ENCODE data around the gene RXFP1.

The RXFP1 gene

DNA sequence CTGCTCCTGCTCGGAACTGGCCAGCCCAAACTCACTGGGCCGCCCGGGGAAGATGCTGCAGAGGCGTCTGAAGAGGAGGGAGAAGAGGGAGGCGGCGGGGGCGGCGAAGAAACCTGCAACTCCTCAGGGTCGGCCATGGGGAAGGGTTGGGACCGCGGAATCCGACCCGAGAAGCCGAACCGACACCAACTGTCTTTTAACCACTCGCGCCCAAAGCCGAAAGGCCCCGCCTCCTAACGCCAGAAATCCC, 149.9 kb downstream of the RXFP1 start, which contains the start of gene C4orf46:
TSS of gene C4orf46 (minus strand) at position 223 of the 250 bp plus-strand sequence. CDS start at position 137, 86 bp downstream.
- TF ChIP-seq JUND (IDR thresholded peaks at IDR 0.05; ENCODE audit: low read depth): no peak
- DNase-seq (ENCODE audit: low read depth in 1 of 2, low spot score in 1 of 2): no peak
- in situ Hi-C loops (cut with HindIII; ENCODE audit: low pct_unique_long_range_greater_than_20kb, low sequenced_read_pairs): no loop called here

DNA sequence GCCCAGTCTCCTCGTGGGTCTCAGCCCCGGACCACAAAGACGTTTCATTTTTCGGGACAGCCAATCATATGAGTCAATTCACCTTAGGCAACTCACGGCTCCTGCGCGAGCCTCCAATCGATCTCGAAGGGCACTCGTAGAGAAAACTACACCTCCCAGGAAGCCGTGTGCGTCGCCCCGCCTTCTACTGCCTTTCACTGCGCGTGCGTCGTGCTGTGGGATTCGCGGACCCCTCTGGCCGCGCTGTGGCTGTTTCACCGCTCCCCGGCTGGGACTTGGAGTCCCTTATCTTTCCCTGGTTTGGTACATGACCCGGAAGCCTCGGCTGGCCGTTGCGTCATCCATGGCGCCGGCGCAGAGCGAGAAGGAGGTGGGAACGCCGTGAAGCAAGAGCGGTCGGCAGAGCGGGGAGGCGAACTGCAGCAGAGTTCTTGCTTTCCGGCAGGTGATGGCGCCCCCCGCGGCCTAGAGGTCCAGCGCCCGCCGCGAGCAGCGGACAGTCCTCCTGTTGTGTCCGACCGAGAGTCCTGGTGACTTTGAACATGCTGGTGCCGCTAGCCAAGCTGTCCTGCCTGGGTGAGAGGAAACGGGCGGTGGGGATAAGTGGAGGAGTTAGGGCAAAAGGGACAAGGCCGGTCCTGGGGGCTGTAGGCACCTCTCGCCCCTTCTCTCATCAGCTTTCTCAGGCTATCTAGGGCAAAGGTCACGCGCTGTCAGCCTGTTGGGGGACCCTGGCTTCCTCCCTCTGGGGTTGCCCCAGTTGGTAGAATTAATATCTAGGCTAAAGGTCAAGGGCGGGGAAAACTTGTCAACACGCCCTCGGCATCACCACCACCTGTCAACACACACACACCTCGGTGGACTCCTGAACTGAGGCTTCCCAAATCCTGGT, 150.5 kb downstream of the RXFP1 start, which contains the start of gene ETFDH:
TSS of gene ETFDH (plus strand) at position 382 of the 892 bp plus-strand sequence. CDS start at position 543, 161 bp downstream.
- in situ Hi-C loops (cut with HindIII; ENCODE audit: low pct_unique_long_range_greater_than_20kb, low sequenced_read_pairs): no loop called here
- TF ChIP-seq JUND (IDR thresholded peaks at IDR 0.05; ENCODE audit: low read depth): no peak
- peak; percentile 90 to 98 for DNase-seq (ENCODE audit: low read depth in 1 of 2, low spot score in 1 of 2)

DNA sequence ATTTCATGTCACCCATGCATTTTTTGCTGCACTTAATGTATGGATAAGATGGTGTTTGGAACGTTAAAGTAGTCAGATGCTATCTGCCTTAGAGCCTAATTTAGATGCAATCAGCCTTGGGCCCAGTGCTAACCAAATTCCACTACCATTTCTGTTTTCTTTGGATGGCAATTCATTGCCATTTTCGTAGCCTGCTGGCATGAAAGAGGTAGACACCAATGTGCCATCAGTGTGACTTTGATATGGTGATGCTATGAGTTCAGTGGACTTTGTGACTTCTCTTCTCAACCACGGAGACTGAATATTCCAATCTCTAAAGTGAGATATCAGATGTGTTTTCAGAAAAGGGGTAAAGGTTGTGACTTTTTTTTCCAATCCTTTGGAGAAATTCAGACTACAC, 152.0 kb downstream of the RXFP1 start:
- no peak for TF ChIP-seq JUND (IDR thresholded peaks at IDR 0.05; ENCODE audit: low read depth)
- in situ Hi-C loops (cut with HindIII; ENCODE audit: low pct_unique_long_range_greater_than_20kb, low sequenced_read_pairs): no loop called here
- no peak for DNase-seq (ENCODE audit: low read depth in 1 of 2, low spot score in 1 of 2)

DNA sequence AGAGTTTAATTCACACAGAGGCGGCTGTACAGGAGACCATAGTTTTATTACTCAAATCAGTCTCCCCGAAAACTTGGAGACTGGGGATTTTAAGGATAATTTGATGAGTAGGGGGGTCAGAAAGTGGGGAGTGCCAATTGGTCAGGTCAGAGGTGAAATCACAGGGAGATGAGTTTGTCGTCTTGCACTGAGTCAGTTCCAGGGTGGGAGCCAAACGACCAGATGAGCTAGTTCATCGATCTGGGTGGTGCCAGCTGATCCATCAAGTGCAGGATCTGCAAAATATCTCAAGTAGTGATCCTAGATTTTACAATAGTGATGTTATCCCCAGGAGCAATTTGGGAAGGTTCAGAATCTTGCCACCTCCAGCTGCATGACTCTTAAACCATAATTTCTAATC, 154.4 kb downstream of the RXFP1 start:
- no peak for DNase-seq (ENCODE audit: low read depth in 1 of 2, low spot score in 1 of 2)
- no peak for TF ChIP-seq JUND (IDR thresholded peaks at IDR 0.05; ENCODE audit: low read depth)
- in situ Hi-C loops (cut with HindIII; ENCODE audit: low pct_unique_long_range_greater_than_20kb, low sequenced_read_pairs): no loop called here

DNA sequence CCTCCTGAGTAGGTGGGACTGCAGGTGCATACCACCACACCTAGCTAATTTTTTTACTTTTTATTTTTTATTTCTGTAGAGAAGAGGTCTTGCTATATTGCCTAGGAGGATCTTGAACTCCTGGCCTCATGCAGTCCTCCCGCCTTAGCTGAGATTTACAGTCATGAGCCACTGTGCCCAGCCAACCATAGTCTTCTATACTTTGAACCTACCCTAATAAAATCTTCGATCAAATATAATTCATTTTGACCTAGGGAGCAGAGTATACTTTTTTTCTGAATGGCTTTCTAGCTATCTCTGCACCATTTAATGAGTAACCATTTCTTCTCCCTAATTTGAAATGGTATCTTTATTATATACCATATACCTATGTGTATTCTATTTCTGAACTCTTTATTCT, 157.1 kb downstream of the RXFP1 start:
- no peak for TF ChIP-seq JUND (IDR thresholded peaks at IDR 0.05; ENCODE audit: low read depth)
- in situ Hi-C loops (cut with HindIII; ENCODE audit: low pct_unique_long_range_greater_than_20kb, low sequenced_read_pairs): no loop called here
- no peak for DNase-seq (ENCODE audit: low read depth in 1 of 2, low spot score in 1 of 2)

DNA sequence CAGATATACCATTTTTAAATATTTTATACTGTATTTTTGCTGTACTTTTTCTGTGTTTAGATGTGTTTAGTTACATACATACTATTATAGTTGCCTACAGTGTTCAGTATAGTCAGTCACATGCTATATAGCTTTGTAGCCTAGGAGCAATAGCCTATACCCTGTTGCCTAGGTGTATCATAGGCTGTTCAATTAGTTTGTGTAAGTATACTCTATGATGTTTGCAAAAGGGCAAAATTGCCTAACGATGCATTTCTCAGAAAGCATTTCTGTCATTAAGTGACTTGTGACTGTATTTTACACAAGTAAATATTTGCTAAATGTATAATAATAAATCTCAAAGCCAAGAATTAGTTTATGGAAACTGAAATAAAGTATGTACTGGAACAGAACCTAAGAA, 159.9 kb downstream of the RXFP1 start:
- in situ Hi-C loops (cut with HindIII; ENCODE audit: low pct_unique_long_range_greater_than_20kb, low sequenced_read_pairs): no loop called here
- no peak for DNase-seq (ENCODE audit: low read depth in 1 of 2, low spot score in 1 of 2)
- TF ChIP-seq JUND (IDR thresholded peaks at IDR 0.05; ENCODE audit: low read depth): no peak

DNA sequence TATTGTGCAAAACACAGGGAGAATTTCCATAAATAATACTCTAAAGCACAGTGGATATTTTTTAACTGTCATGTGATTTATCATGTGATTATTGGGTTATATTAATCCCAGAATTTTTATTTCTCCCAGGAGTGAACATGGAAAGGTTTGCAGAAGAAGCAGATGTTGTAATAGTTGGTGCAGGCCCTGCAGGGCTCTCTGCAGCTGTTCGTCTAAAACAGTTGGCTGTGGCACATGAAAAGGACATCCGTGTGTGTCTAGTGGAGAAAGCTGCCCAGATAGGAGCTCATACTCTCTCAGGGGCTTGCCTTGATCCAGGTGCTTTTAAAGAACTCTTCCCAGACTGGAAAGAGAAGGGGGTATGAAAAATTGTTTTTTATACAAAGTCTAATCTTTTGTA, 160.4 kb downstream of the RXFP1 start:
- no peak for DNase-seq (ENCODE audit: low read depth in 1 of 2, low spot score in 1 of 2)
- in situ Hi-C loops (cut with HindIII; ENCODE audit: low pct_unique_long_range_greater_than_20kb, low sequenced_read_pairs): no loop called here
- TF ChIP-seq JUND (IDR thresholded peaks at IDR 0.05; ENCODE audit: low read depth): no peak

DNA sequence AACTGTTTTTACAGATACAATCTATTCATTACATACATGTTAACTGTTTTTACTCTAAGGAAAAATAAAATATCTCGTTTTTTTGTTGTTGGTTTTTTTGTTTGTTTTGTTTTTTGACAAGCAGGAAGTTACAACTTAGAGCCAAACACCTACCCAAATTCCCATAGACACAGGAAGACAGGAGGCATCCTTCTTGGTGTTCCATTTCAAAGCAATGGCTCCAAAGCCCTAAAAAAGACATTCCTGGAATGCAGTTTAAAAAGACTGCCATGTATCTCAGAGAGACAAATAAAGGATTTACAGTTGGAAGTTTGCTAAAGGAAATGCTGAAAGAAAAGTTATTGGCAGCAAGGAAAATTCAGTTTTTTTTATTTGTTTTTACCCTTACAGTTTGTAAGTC, 167.1 kb downstream of the RXFP1 start:
- no peak for DNase-seq (ENCODE audit: low read depth in 1 of 2, low spot score in 1 of 2)
- in situ Hi-C loops (cut with HindIII; ENCODE audit: low pct_unique_long_range_greater_than_20kb, low sequenced_read_pairs): no loop called here
- TF ChIP-seq JUND (IDR thresholded peaks at IDR 0.05; ENCODE audit: low read depth): no peak

Data from T47D (cell line).